CD1c-positive myeloid dendritic cell (primary cell): ENCODE data around the gene ZSCAN25.
"Not testable (repeated sequence)": the region's sequence is repeated elsewhere in the genome, so short reads cannot be mapped to it uniquely, and the experiment has no call there.

Experiments
- DNase-seq: peaks from one replicate; pipeline ENCODE4 v3.0.0-alpha.2; 2016; ENCODE audit errors: extremely low spot score

The ZSCAN25 gene

GRCh38 chr7:99645590-99645989 lies 28.8 kb downstream of the ZSCAN25 start:
- no peak for DNase-seq

DNA sequence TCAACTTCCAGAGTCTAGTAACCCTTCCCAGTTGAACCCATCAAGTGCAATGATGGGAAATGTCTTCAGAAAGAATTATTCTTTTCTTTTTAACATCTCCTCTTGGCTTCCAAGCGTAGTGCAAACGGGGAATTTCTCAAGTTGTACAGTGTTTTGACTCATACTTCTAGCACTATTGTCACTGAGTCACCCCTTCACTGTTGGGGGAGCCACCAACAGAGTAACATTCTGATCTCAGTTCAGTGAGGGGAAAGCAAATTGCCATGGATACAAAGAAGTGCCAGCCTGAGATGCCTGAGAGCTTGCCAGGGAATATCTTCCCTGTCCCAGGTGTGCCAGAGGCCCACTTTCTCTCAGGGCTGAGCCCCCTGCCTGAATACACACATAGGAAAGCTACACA lies 32.1 kb downstream of the ZSCAN25 start:
- DNase-seq = no peak

GRCh38 chr7:99651290-99651689 lies 34.5 kb downstream of the ZSCAN25 start:
- no peak for DNase-seq

- no peak for DNase-seq
Observed at GRCh38 chr7:99652671-99653070, 35.9 kb downstream of the ZSCAN25 start.

DNA sequence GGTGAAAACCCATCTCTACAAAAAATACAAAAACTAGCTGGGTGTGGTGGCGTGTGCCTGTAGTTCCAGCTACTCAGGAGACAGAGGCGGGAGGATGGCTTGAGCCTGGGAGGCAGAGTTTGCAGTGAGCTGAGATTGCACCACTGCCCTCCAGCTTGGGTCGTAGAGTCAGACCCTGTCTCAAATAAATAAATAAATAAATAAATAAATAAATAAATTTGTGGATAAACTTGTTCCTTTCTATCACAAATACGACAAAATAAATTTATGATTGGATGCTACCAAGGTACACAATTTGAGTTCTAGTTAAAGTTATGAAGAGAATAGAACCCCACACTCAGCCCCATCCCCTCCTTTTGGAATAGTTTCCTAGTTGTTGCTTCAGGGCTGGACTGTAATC lies 36.5 kb downstream of the ZSCAN25 start:
- DNase-seq = not testable (repeated sequence)

- no peak for DNase-seq
Observed at GRCh38 chr7:99653754-99654153, 37.0 kb downstream of the ZSCAN25 start.

DNA sequence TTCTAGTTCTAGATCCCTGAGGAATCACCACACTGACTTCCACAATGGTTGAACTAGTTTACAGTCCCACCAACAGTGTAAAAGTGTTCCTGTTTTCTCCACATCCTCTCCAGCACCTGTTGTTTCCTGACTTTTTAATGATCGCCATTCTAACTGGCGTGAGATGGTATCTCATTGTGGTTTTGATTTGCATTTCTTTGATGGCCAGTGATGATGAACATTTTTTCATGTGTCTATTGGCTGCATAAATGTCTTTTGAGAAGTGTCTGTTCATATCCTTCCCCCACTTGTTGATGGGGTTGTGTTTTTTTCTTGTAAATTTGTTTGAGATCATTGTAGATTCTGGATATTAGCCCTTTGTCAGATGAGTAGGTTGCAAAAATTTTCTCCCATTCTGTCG lies 37.9 kb downstream of the ZSCAN25 start:
- DNase-seq = not testable (repeated sequence)

DNA sequence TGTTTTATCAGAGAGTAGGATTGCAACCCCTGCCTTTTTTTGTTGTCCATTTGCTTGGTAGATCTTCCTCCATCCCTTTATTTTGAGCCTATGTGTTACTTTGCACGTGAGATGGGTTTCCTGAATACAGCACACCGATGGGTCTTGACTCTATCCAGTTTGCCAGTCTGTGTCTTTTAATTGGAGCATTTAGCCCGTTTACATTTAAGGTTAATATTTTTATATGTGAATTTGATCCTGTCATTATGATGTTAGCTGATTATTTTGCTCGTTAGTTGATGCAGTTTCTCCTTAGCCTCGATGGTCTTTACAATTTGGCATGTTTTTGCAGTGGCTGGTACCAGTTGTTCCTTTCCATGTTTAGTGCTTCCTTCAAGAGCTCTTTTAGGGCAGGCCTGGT lies 41.1 kb downstream of the ZSCAN25 start:
- not testable (repeated sequence) for DNase-seq

DNA sequence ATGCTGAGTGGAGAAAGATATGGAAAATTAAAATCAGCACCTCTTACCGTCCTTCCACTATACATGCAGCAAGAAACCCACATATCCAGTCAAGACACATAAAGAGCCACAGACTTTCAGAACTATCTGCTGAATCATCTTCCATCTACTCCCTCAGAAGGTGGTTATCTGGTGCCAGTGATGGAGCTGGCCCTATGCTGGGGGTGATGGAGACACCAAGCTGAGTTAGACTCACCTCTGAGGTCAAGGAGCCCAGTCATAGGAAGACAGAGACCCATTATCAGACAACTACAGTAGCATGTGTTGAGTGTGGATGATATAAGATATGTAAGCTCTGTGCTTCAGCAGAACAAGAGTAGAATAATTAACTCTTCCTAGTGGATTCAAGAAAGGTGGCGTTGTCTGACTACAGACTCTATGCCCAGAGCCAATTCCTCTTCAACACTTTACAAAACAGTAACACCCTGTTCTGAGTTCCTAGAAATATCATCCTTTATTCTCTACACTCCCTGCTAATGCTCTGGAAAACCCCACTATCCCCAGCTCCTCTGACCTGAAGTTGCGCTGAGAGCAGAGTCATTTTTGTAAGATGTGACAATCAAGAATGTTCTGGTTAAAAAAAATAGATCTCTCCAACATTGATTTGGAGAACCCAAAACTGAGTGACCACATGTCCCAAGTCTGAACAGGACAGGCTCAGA lies 48.7 kb downstream of the ZSCAN25 start:
- no peak for DNase-seq

DNA sequence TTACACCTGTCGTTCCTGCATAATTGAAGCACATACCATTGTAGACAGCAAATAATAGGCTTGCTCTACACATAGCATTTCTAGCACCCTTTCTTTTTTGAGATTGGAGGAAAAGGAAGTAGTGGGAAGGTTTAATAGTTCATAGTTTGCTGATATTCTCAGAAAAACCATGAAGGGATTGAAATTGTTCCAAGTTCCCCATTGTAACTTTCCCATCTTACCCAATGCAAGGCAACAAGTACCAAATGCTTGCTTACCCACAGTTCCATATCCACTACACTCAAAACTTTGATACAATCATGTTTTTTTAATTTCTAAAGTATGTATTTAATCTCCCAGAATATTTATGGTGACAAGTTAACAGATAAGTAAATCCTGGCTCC lies 49.3 kb downstream of the ZSCAN25 start:
- DNase-seq = peak; percentile 57

DNA sequence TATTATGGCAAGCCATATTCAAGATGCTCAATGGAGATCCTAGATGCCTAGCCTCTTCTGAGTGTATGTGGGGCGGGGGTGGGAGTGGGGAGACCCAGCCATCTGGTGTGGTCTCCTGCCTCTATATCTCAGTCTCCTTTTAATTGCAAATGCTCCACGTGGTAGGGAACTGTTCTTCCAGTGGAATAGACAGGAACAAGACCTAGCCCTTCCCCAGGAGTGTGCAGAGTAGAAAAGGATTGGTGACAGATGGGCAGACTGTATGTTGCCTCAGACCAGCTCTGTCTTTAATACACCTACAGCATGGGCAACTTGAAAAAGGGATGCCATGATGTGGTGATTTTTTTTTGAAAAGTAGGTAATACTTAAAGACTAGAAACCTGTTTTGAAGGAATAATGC lies 50.4 kb downstream of the ZSCAN25 start:
- DNase-seq = no peak

- DNase-seq = no peak
Observed at GRCh38 chr7:99668541-99668940, 51.8 kb downstream of the ZSCAN25 start.

GRCh38 chr7:99669782-99670181 lies 53.0 kb downstream of the ZSCAN25 start:
- DNase-seq = no peak

GRCh38 chr7:99672573-99672972 lies 55.8 kb downstream of the ZSCAN25 start:
- no peak for DNase-seq

GRCh38 chr7:99674995-99675742 lies 58.4 kb downstream of the ZSCAN25 start:
- DNase-seq = no peak

GRCh38 chr7:99677013-99677647 lies 60.4 kb downstream of the ZSCAN25 start:
- no peak for DNase-seq

GRCh38 chr7:99677648-99678045 lies 60.9 kb downstream of the ZSCAN25 start:
- DNase-seq = no peak

- DNase-seq = no peak
Observed at GRCh38 chr7:99679032-99679399, 62.3 kb downstream of the ZSCAN25 start.

GRCh38 chr7:99679400-99680191 lies 62.9 kb downstream of the ZSCAN25 start, which contains the start of gene CYP3A5:
TSS of gene CYP3A5 (minus strand) at chr7:99679996. CDS start at chr7:99679896, 100 bp downstream.
- DNase-seq = no peak
